ENCODE data around the gene CDK1. TPM values are rescaled to one million over a fixed set of nuclear protein-coding genes. Genes with fewer than 3 reads are reported as not detected.
A peak's percentile ranks its signal among the peaks of the same experiment; 100 is the strongest.

Gene CDK1
- total RNA-seq, 1 donor from 2014 or later = 70.1 TPM

- Mint-ChIP-seq H3K4me3 (no peak overlapping the region), H3K27ac (no peak overlapping the region), H3K4me1 (ENCODE audit: unreplicated experiment) (peaks cover 8% of the 10 kb centered on the region), H3K27me3 (peaks cover 5% of the 10 kb centered on the region), H3K36me3 (no peaks in the 10 kb centered on the region), H3K9me3 (no peaks in the 10 kb centered on the region)
- TF ChIP-seq CTCF (conservative IDR thresholded peaks at IDR 0.05) = no peak
- no peak for DNase-seq (ENCODE audit: extremely low spot score, unreplicated experiment)
Measured at GRCh38 chr10:60759181-60759580, 19.1 kb upstream of the CDK1 start.

- no peak overlapping the region for H3K4me3 Mint-ChIP-seq
- no peak overlapping the region for H3K27ac Mint-ChIP-seq
- peaks cover 5% of the 10 kb centered on the region for H3K27me3 Mint-ChIP-seq
- H3K36me3 Mint-ChIP-seq = no peaks in the 10 kb centered on the region
- peaks cover 8% of the 10 kb centered on the region for H3K4me1 Mint-ChIP-seq (ENCODE audit: unreplicated experiment)
- TF ChIP-seq CTCF (conservative IDR thresholded peaks at IDR 0.05) = no peak
- no peak for DNase-seq (ENCODE audit: extremely low spot score, unreplicated experiment)
- H3K9me3 Mint-ChIP-seq = no peaks in the 10 kb centered on the region
Measured at GRCh38 chr10:60760711-60761210, 17.5 kb upstream of the CDK1 start.

DNA sequence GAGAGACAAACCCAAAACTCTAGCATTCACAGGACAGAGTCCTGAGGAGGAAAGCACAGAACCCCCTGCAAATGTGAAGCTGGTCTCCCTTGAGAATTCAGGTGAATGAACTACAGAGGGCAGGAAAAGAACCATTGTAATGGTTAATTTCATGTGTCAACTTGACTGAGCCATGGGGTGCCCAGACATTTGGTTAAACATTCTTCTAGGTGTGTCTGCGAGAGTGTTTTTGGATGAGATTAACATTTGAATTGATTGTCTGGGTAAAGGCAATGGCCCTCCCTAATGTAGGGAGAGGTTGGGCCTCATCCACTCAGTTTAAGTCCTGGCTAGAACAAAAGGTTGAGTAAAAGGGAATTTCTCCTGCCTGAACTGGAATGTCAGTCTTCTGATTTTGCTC lies 15.7 kb upstream of the CDK1 start:
- Mint-ChIP-seq H3K4me1 (ENCODE audit: unreplicated experiment) (peaks cover 3% of the 10 kb centered on the region), H3K27ac (no peak overlapping the region), H3K4me3 (no peak overlapping the region), H3K27me3 (no peaks in the 10 kb centered on the region), H3K9me3 (no peaks in the 10 kb centered on the region), H3K36me3 (no peaks in the 10 kb centered on the region)
- TF ChIP-seq CTCF (conservative IDR thresholded peaks at IDR 0.05) = no peak
- no peak for DNase-seq (ENCODE audit: extremely low spot score, unreplicated experiment)

DNA sequence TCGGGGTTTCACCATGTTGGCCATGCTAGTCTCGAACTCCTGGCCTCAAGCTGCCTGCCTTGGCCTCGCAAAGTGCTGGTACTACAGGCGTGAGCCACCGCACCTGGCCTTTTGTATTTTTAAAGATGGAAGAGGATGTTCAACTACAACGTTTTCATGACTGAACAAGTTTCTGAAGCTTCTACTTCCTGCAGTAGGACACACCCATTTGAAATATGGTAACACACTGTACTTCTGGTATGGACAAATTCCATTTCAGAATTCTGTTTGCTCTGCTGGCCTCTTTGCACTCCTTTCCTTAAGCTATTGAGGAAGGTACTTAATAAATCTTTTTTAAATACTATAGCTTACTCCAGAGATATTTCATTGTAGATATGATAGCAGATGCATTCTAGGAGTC lies 10.9 kb upstream of the CDK1 start:
- no peak for TF ChIP-seq CTCF (conservative IDR thresholded peaks at IDR 0.05)
- Mint-ChIP-seq H3K27ac (peak overlapping the region; percentile 17), H3K4me1 (ENCODE audit: unreplicated experiment) (no peaks in the 10 kb centered on the region), H3K9me3 (no peaks in the 10 kb centered on the region), H3K4me3 (no peak overlapping the region), H3K27me3 (no peaks in the 10 kb centered on the region), H3K36me3 (no peaks in the 10 kb centered on the region)
- no peak for DNase-seq (ENCODE audit: extremely low spot score, unreplicated experiment)

GRCh38 chr10:60769406-60769805 lies 8.9 kb upstream of the CDK1 start:
- H3K27me3 Mint-ChIP-seq = no peaks in the 10 kb centered on the region
- no peak overlapping the region for H3K4me3 Mint-ChIP-seq
- H3K36me3 Mint-ChIP-seq = no peaks in the 10 kb centered on the region
- no peak for TF ChIP-seq CTCF (conservative IDR thresholded peaks at IDR 0.05)
- H3K4me1 Mint-ChIP-seq (ENCODE audit: unreplicated experiment) = no peaks in the 10 kb centered on the region
- DNase-seq (ENCODE audit: extremely low spot score, unreplicated experiment) = no peak
- peaks cover 4% of the 10 kb centered on the region for H3K9me3 Mint-ChIP-seq
- no peak overlapping the region for H3K27ac Mint-ChIP-seq

DNA sequence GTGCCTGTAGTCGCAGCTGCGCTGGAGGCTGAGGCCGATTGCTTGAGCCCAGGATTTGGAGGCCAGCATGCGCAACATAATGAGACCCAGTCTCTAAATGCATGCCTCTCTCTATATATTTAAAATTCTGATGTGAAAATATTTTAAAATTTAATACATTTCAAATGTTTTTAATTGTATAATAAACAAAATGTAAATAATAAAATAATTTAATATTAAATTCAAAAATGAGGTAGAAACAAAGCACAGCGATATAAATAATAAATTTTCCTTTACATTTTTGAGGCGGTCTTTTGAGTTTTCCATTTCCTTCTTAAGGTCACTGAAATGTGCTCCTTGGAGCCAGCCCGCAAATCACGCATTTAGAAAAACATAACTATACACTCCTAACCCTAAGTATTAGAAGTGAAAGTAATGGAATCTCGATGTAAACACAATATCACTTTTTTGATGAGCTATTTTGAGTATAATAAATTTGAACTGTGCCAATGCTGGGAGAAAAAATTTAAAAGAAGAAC lies 523 bp upstream of the CDK1 start:
- no peak for TF ChIP-seq CTCF (conservative IDR thresholded peaks at IDR 0.05)
- Mint-ChIP-seq H3K4me3 (peak overlapping the region; percentile 100), H3K36me3 (peaks cover 8% of the 10 kb centered on the region), H3K27me3 (peaks cover 3% of the 10 kb centered on the region), H3K9me3 (peaks cover 4% of the 10 kb centered on the region), H3K27ac (peak overlapping the region; percentile 95), H3K4me1 (ENCODE audit: unreplicated experiment) (peaks cover 22% of the 10 kb centered on the region)
- no peak for DNase-seq (ENCODE audit: extremely low spot score, unreplicated experiment)

Data from type B pancreatic cell (in vitro differentiated cells).